ENCODE measurements around the gene CYB561D1.
A peak's percentile ranks its signal among the peaks of the same experiment; 100 is the strongest.
"Not testable (repeated sequence)": the region's sequence is repeated elsewhere in the genome, so short reads cannot be mapped to it uniquely, and the experiment has no call there.

The CYB561D1 gene, protein sequence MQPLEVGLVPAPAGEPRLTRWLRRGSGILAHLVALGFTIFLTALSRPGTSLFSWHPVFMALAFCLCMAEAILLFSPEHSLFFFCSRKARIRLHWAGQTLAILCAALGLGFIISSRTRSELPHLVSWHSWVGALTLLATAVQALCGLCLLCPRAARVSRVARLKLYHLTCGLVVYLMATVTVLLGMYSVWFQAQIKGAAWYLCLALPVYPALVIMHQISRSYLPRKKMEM

DNA sequence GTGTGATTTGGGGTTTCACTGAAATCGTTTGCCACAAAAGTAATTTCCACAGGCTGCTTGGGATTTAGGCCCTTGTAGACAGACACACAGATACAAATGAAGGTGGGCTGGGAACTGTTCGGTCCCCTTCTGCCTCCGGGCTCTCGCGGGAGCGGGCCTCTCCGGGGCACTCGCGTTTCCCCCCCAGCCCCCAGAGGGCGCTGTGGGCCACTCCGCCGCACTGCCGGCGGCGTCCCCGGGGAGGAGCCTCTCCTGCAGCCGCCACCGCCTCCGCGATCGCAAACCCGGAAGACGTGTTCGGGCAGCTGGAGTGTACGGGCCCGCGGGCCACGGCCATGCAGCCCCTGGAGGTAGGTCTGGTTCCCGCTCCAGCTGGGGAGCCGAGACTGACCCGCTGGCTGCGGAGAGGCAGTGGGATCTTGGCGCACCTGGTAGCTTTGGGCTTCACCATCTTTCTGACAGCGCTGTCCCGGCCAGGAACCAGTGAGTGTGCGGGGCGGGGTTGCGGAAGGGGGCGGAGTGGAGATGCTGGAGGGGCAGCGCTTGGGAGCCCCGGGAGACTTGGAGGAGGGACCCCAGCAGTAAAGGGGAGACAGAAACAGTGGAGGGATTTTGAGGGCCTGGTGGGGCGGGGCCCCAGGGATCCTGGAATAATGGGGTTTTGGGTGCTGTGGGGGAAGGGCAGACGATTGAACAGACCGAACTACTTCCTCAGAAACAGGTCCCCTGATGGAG lies at the start of gene CYB561D1:
TSS of gene CYB561D1 (plus strand) at position 290 of the 735 bp plus-strand sequence. CDS start at position 336, 46 bp downstream.
- peak; percentile 82 for DNase-seq

DNA sequence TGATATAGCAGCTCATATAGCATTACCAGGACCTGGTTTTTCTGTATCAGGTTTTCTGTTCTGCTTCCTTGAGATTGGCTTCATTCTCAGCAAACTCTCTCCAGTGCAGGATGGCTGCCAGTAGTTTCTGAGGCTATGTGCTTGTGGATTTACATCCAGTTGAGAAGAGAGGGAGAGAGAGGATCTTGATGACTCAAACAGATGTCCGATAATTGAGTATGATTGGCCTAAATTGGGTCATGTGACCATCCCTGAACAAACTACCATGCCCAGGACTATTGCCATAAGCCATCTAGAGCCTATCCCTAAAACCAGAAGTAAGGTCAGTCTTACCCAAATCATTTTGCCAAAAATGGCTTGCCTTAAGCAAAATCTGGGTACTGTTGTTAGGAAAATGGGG lies 49.5 kb upstream of the CYB561D1 start:
- no peak for DNase-seq

DNA sequence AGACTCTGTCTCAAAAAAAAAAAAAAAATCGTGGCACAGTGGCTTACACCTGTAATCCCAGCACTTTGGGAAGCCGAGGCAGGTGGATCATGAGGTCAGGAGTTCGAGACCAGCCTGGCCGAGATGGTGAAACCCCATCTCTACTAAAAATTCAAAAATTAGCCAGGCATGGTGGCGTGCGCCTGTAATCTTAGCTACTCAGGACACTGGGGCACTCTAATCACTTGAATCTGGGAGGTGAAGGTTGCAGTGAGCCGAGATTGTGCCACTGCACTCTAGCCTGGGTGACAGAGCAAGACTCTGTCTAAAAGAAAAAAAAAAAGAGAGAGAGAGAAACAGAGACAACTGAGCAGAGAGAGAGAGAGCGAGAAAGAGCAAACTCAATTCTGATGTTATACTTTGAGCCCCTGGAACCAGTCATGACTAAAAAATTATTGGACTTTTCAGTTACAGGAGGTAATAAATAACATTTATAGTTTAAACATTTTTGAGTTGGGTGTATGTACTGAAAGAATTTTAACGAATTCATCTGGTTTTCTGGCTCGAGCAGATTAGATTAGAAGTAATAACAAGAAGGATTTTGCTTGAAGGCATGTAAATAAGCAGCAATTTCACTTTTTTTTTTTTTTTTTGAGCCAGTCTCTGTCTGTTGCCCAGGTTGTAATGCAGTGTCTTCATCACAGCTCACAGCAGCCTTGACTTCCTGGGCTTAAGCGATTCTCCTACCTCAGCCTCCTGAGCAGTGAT lies 47.8 kb upstream of the CYB561D1 start:
- peak; percentile 88 for DNase-seq

DNA sequence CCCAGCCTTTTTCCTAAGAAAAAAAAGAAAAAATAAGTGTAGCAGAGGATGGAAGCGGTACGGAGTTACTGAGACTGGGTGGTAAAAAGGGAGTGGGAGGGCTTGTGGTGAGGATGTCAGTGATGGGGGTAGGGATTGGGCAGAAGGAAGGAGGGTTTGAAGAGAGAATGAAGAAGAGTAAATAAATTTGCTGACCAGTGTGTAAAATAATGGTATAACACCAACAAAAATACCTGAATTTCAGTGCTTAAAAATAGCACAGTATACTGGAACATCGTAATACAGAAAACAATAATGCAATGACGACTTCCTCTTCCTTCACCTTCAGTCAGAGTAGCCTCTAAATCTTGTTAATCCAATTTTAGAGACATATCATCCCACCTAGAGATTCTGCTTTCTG lies 46.4 kb upstream of the CYB561D1 start:
- DNase-seq = no peak

DNA sequence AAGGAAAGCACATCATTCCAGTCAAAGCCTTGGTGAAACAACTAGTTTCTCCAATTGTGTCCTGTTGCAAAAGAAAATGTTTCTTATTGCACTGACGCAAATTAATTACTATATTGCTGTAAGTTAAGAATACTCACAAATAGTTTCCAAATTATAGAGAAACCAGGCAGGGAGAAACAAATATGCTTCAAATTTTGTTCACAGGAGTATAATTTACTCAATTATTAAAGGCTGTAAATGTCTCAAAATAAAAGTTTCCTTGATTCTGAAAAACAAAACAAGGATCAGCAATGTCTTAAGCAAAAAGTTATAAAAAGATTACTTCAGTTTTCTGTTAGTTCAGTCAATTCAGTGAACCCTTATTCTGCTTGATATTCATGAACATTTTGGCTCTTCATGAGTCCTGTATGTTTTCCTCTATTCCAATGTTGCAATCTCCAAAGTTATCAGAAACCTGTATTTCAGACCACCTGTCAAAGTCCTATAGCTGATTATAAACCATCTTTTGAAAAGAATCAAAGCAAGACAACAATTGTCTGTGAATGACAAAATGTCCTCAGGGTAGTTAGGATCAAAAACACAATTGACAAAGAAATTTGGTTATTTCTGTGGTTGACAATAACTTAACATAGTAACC lies 39.3 kb upstream of the CYB561D1 start:
- DNase-seq = no peak

GRCh38 chr1:109457819-109458218 lies 36.1 kb upstream of the CYB561D1 start:
- DNase-seq = no peak

GRCh38 chr1:109466125-109466451 lies 27.8 kb upstream of the CYB561D1 start:
- no peak for DNase-seq

GRCh38 chr1:109466452-109467300 lies 27.2 kb upstream of the CYB561D1 start, which contains the start of gene SYPL2:
TSS of gene SYPL2 (plus strand) at chr1:109466546. CDS start at chr1:109466844, 298 bp downstream.
- no peak for DNase-seq

- DNase-seq = no peak
Measured at GRCh38 chr1:109467301-109467777, 26.6 kb upstream of the CYB561D1 start.

DNA sequence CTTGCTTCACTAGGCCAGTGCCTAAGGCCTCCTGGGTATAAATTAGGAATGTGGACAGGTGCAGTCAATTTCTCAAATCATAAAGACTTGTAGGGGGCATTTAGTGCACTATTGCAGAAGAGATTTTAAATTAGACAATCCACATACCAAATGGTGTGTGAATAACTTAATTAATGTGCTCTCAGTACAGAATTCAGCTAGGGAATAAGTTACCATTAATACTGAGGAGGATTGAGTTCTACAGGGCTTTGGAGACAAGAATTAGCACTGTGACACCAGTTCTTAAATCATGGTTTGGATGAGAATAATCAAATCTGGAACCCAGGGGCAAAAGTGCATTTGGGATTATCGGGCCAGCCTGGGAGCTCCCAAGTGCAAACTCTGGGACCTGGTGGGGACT lies 25.8 kb upstream of the CYB561D1 start:
- DNase-seq = no peak

DNA sequence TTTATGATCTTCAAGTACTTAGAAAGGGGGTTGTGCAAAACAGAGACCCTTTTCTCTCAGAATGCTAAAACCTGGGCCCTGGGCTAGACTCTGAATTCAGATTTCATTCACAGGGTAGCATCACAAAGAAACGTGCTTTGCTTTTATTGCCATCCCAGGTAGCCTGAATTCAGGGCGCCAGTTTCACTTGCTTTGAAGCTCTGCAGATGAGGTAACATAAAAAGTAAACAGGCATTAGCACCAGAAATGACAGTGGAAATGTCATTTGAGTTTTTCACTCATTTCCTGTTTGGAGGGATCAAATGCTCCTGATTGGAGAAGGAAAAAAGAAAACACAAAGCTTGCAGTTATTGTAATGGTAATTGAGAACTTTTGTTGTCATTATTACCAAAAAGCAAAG lies 25.0 kb upstream of the CYB561D1 start:
- DNase-seq = no peak

GRCh38 chr1:109470245-109470644 lies 23.6 kb upstream of the CYB561D1 start:
- DNase-seq = no peak

DNA sequence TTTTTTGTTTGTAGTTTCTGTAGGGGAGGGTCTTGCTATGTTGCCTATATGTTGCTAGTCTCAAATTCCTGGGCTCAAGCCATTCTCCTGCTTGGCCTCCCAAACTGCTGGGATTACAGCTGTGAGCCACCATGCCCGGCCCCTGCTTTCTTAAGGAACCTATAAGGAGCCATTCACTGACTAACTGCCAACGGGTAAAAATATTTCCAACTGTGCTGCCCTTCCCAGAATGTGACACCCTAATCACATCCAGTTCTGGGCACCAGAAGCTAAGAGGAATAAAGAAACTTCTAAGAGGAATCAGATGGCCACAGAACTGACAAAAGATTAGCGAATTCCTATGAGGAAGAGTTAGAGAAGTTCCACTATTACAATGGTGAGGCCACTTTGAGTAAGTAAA lies 21.1 kb upstream of the CYB561D1 start:
- no peak for DNase-seq

GRCh38 chr1:109473284-109474057 lies 20.4 kb upstream of the CYB561D1 start:
- DNase-seq = not testable (repeated sequence)

GRCh38 chr1:109474697-109475096 lies 19.2 kb upstream of the CYB561D1 start:
- no peak for DNase-seq

DNA sequence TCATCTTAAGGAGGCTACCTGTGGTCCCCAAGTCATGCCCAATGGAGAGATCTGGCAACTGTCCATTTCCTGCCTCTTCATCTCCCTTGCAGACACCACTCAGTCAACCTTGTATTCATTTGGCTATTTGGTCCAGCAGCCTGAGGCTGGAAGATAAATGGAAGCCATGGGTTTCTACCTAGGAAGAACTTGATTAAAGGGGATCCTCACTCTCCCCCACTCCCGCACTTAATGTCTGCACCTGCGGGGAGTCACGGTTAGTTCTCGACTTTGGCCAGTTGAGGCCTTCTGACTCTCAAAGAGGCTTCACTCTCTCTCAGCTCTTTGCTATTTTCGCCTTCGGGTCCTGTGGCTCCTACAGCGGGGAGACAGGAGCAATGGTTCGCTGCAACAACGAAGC lies 18.6 kb upstream of the CYB561D1 start:
- DNase-seq = no peak

DNA sequence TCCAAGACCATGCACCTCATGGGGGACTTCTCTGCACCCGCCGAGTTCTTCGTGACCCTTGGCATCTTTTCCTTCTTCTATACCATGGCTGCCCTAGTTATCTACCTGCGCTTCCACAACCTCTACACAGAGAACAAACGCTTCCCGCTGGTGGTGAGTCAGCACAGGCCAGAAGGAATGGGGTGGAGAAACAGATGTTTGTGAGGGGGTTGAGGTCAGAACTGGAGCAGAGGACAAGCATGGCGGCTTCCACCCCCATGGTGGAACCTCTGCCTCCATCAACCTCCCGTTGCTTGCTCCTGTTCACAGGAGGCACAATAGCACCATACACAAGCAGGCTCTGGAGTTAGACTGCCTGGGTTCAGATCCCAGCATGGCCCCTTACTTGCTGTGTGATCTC lies 17.1 kb upstream of the CYB561D1 start:
- no peak for DNase-seq

- no peak for DNase-seq
Measured at GRCh38 chr1:109477821-109478220, 16.1 kb upstream of the CYB561D1 start.

DNA sequence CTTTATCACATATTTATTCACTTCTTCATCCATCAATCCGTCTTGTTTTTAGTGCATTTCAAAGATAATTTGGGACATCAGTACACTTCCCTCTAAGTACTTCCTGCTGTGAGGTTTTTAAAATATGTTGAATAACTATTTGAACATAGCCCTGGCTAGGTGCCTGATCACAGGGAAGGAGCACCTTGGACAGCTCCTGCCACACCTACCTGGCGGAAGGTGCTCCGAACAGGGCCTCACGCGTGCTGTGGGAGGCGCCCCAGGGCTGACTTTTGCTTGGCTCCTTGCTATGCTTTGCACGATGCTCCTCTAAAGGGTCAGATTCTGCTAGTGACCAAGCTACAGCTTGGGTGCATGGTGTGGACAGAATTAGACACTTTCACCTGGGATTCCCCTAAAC lies 15.1 kb upstream of the CYB561D1 start:
- no peak for DNase-seq

DNA sequence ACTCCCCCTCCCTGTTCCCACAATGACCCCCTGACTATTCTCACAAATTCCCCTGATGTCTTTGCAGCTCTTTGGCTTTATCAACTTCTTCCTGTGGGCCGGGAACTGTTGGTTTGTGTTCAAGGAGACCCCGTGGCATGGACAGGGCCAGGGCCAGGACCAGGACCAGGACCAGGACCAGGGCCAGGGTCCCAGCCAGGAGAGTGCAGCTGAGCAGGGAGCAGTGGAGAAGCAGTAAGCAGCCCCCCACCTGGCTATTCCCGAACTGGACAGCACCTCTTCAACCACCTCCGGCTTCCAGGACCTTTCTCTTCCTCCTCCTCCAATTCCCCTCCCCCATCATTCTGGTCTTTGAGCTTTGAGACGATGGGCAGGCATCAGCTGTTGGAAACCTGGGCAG lies 14.6 kb upstream of the CYB561D1 start:
- no peak for DNase-seq

- no peak for DNase-seq
Measured at GRCh38 chr1:109479901-109480300, 14.0 kb upstream of the CYB561D1 start.

DNA sequence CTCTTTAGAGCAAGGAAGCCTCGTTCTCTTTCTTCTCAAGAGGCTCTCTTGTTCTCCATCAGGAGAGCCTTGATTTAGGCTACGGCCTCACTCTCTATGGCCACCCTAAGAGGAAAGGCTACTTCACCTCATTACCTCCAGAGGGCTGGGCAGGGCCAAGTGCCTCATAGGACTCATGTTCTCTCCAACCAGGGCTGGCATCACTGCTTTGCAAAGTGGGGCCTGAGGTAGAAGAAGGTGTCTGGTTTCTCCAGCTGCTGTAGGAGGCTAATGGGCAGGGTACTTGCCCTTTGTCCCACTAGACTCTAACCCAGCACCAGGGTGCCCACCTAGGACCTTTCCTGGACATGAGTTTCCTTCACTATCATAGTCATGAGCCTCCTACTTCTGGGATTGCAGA lies 12.2 kb upstream of the CYB561D1 start:
- DNase-seq = no peak

Data from fibroblast of skin of right quadriceps (primary cell).